ENCODE measurements around the gene ANKRD9. TPM values are rescaled to one million over a fixed set of nuclear protein-coding genes. Genes with fewer than 3 reads are reported as not detected.

The ANKRD9 gene
- total and polyA plus RNA-seq, 2 of the 13 experiments (the other 11 are each of a cell fraction or from before 2014, with no cell fraction given), result 10.0 to 15.0 TPM

DNA sequence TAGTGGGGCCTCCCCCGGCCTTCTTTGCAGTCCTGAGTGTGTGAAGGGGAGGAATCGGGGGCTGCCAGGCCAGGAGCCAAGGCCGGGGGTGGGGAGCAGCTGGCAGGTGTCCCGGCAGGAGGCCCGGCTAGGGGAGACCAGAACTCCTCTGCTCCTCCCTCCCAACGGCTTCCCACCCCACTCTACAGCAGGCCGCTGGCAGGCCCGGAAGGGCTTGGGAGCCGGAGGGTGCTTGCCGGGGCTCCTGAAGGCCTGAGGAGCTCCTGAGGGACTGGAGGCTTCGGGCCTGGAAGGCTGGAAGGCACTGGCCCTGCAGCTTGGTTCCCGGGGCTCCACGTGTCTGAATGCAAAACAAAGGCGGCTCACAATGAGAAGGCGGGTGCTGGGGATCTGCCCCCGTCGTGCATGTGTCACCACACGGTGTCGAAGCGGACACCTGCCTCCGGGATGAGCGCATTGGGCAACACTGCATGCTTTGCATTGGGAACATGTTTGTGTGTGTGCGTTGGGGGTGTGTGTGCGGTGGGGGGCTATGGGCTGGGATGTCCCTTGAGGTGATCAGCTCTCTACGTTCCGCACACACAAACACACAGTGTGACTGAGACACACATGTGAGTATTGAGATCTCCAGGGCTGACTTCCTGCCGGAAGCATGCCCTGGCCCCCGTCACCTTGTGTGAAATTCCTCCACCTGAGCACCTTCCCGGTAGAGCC is 30.9 kb upstream of the ANKRD9 start (continued):
- TF ChIP-seq, protein P1, sequence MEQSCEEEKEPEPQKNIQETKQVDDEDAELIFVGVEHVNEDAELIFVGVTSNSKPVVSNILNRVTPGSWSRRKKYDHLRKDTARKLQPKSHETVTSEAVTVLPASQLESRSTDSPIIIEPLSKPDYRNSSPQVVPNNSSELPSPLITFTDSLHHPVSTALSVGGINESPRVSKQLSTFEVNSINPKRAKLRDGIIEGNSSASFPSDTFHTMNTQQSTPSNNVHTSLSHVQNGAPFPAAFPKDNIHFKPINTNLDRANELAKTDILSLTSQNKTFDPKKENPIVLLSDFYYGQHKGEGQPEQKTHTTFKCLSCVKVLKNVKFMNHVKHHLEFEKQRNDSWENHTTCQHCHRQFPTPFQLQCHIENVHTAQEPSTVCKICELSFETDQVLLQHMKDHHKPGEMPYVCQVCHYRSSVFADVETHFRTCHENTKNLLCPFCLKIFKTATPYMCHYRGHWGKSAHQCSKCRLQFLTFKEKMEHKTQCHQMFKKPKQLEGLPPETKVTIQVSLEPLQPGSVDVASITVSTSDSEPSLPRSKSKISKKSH (CRISPR knock-in tag; IDR thresholded peaks at IDR 0.05; ENCODE audit: borderline replicate concordance), result no peak
- peak; percentile 21; the same call in 1 of the 2 replicates for TF ChIP-seq ZNF317 (CRISPR knock-in tag; IDR thresholded peaks at IDR 0.05)
- no peak for TF ChIP-seq ZNF12 (CRISPR knock-in tag; IDR thresholded peaks at IDR 0.05)
- TF ChIP-seq EED (CRISPR knock-in tag; IDR thresholded peaks at IDR 0.05), result no peak
- TF ChIP-seq PITX1 (CRISPR knock-in tag; IDR thresholded peaks at IDR 0.05), result peak; percentile 39
- no peak for TF ChIP-seq NR3C1 (CRISPR knock-in tag; IDR thresholded peaks at IDR 0.05)
- TF ChIP-seq ZNF879 (CRISPR knock-in tag; IDR thresholded peaks at IDR 0.05), result peak; percentile 89; the same call in 1 of the 2 replicates
- TF ChIP-seq, protein P2, sequence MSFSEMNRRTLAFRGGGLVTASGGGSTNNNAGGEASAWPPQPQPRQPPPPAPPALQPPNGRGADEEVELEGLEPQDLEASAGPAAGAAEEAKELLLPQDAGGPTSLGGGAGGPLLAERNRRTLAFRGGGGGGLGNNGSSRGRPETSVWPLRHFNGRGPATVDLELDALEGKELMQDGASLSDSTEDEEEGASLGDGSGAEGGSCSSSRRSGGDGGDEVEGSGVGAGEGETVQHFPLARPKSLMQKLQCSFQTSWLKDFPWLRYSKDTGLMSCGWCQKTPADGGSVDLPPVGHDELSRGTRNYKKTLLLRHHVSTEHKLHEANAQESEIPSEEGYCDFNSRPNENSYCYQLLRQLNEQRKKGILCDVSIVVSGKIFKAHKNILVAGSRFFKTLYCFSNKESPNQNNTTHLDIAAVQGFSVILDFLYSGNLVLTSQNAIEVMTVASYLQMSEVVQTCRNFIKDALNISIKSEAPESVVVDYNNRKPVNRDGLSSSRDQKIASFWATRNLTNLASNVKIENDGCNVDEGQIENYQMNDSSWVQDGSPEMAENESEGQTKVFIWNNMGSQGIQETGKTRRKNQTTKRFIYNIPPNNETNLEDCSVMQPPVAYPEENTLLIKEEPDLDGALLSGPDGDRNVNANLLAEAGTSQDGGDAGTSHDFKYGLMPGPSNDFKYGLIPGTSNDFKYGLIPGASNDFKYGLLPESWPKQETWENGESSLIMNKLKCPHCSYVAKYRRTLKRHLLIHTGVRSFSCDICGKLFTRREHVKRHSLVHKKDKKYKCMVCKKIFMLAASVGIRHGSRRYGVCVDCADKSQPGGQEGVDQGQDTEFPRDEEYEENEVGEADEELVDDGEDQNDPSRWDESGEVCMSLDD (CRISPR knock-in tag; IDR thresholded peaks at IDR 0.05; ENCODE audit: borderline replicate concordance), result no peak
- TF ChIP-seq PAWR (CRISPR knock-in tag; IDR thresholded peaks at IDR 0.05; ENCODE audit: borderline replicate concordance), result no peak
- no peak for TF ChIP-seq KLF9 (CRISPR knock-in tag; IDR thresholded peaks at IDR 0.05; ENCODE audit: low read depth)
- TF ChIP-seq ZNF331 (CRISPR knock-in tag; IDR thresholded peaks at IDR 0.05), result no peak; the same call in 1 of the 2 replicates
- TF ChIP-seq, protein P3, sequence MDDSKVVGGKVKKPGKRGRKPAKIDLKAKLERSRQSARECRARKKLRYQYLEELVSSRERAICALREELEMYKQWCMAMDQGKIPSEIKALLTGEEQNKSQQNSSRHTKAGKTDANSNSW (CRISPR knock-in tag; IDR thresholded peaks at IDR 0.05; ENCODE audit: borderline replicate concordance), result no peak
- TF ChIP-seq MED8 (CRISPR knock-in tag; IDR thresholded peaks at IDR 0.05; ENCODE audit: insufficient replicate concordance), result no peak
- TF ChIP-seq ZNF432 (CRISPR knock-in tag; IDR thresholded peaks at IDR 0.05; ENCODE audit: borderline replicate concordance), result no peak
- TF ChIP-seq NFATC3 (CRISPR knock-in tag; IDR thresholded peaks at IDR 0.05), result no peak
- no peak for TF ChIP-seq CBX1 (IDR thresholded peaks at IDR 0.05; ENCODE audit: low read depth)
- TF ChIP-seq, protein P4, sequence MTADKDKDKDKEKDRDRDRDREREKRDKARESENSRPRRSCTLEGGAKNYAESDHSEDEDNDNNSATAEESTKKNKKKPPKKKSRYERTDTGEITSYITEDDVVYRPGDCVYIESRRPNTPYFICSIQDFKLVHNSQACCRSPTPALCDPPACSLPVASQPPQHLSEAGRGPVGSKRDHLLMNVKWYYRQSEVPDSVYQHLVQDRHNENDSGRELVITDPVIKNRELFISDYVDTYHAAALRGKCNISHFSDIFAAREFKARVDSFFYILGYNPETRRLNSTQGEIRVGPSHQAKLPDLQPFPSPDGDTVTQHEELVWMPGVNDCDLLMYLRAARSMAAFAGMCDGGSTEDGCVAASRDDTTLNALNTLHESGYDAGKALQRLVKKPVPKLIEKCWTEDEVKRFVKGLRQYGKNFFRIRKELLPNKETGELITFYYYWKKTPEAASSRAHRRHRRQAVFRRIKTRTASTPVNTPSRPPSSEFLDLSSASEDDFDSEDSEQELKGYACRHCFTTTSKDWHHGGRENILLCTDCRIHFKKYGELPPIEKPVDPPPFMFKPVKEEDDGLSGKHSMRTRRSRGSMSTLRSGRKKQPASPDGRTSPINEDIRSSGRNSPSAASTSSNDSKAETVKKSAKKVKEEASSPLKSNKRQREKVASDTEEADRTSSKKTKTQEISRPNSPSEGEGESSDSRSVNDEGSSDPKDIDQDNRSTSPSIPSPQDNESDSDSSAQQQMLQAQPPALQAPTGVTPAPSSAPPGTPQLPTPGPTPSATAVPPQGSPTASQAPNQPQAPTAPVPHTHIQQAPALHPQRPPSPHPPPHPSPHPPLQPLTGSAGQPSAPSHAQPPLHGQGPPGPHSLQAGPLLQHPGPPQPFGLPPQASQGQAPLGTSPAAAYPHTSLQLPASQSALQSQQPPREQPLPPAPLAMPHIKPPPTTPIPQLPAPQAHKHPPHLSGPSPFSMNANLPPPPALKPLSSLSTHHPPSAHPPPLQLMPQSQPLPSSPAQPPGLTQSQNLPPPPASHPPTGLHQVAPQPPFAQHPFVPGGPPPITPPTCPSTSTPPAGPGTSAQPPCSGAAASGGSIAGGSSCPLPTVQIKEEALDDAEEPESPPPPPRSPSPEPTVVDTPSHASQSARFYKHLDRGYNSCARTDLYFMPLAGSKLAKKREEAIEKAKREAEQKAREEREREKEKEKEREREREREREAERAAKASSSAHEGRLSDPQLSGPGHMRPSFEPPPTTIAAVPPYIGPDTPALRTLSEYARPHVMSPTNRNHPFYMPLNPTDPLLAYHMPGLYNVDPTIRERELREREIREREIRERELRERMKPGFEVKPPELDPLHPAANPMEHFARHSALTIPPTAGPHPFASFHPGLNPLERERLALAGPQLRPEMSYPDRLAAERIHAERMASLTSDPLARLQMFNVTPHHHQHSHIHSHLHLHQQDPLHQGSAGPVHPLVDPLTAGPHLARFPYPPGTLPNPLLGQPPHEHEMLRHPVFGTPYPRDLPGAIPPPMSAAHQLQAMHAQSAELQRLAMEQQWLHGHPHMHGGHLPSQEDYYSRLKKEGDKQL (CRISPR knock-in tag; IDR thresholded peaks at IDR 0.05; ENCODE audit: low read depth), result 0 out of 2 replicates have a peak, but pooled peaks have one; percentile 38
- no peak for TF ChIP-seq ZNF572 (CRISPR knock-in tag; IDR thresholded peaks at IDR 0.05)
- no peak for TF ChIP-seq MIER2 (CRISPR knock-in tag; IDR thresholded peaks at IDR 0.05)
- TF ChIP-seq HDAC2 (CRISPR knock-in tag; IDR thresholded peaks at IDR 0.05), result no peak
- TF ChIP-seq NFE2L2 (IDR thresholded peaks at IDR 0.05; ENCODE audit: low read length), result no peak
